ENCODE data around the gene SAXO2.
"Not testable (repeated sequence)": the region's sequence is repeated elsewhere in the genome, so short reads cannot be mapped to it uniquely, and the experiment has no call there.

SAXO2 gene

GRCh38 chr15:82262422-82263026 lies at the start of gene SAXO2, which contains the start of gene EFL1:
Gene SAXO2, plus strand, starts transcription at chr15:82262818. Its CDS starts 62 bp downstream, at chr15:82262880.
Gene EFL1, minus strand, starts transcription at chr15:82262734. Its CDS starts 956 bp downstream, at chr15:82261778.
- ATAC-seq: peak; percentile 97
- DNase-seq: peak; percentile 96

DNA sequence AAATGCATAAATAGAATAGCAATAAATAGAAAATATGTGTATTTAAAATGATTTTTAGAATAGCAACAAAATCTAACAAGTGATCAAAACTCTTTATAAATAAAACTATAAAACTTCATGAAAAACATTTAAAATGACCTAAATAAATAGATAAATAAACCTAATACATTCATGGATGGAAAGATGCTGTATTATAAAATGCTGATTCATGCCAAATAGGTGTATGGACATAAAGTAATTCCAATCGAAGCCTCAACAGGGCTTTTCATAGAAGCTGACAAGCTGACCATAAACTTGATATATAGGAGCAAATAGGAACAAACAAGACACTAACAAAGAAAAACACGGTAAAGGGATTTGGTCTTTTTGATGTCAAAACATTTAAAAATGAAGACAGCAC lies 46.5 kb upstream of the SAXO2 start:
- not testable (repeated sequence) for ATAC-seq, DNase-seq

DNA sequence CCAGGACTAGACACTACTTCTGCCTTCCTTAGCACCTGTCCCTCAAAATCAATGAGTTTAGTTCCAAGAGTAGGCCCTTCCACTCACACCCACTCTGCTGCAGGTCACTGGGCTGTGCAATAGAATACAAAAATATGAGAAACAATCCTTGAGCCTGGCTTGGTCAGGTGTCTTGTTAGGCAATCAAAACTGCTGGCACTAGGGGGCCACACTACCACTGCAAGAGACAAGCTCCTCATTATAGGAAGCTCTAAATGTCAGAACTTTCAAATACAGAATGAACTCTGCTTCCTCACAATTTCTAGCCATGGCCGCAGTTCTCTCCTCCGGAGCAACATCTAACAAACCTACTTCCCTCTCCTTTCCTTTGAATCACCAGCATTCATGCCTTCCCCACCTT lies 41.1 kb upstream of the SAXO2 start:
- ATAC-seq: not testable (repeated sequence)

DNA sequence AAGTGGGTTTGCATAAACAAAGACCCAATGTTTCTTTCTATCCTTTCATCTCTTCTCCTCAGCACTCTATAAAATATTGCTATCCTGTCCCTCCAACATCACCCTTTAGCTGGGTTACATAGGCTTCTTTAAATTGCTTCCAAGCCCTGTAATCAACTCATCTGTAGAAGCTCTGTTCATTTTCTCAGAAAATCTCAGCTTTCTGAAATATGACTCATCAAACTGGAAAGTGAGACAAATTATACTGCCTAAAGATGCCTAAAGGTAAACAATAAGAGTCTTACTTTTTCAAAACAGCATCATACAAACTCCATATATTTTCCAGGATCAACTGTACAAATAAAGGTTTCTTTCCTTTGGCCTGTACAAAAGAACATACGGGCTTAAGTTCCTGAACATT lies 33.9 kb upstream of the SAXO2 start:
- DNase-seq (no peak), ATAC-seq (no peak)

More for the DNA sequence above, 41.1 kb upstream of the SAXO2 start:
- peak; percentile 14 for DNase-seq

DNA sequence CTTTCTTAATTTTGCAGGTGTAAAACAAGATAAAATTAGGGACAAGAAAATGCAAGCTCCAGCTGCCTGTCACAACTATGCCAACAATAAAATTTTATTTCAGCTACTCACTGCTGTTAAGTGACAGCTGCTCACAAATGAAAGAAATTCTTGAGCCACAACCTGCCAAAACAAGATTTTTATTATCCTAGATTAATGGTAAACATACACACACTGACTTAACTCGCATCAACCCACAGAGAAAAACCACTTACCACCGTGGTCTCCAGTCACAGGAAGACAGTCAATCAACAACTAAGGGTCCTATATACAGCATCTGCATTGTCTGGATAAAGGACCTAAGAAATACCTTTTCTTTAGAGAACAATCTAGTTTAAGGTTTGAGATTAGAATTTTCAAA lies 31.4 kb upstream of the SAXO2 start:
- ATAC-seq (no peak), DNase-seq (no peak)

DNA sequence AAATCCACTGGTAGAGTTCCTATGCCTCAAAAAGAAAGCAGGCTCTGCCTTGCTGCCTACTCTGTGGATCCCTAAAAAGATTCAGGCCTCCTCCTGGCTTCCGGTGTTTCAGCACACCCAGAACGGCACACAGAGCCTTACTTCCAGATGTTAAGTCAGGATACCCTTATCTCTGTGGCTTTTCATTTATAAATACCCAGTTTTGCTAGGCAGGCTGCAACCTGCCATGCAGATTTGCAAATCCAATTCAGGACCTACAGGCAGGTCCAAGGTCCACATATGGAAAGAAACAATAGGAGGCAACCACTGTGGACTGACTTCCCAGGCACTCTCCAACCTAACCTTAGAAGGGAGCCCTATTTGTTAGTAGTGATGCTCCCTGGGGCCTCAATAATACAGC lies 30.8 kb upstream of the SAXO2 start:
- ATAC-seq: no peak
- no peak for DNase-seq

GRCh38 chr15:82237944-82238534 lies 24.6 kb upstream of the SAXO2 start:
- not testable (repeated sequence) for DNase-seq, ATAC-seq

GRCh38 chr15:82239685-82240391 lies 22.8 kb upstream of the SAXO2 start:
- ATAC-seq (no peak), DNase-seq (no peak)

- not testable (repeated sequence) for ATAC-seq, DNase-seq
These were observed 20.6 kb upstream of the SAXO2 start for GRCh38 chr15:82241836-82242499.

DNA sequence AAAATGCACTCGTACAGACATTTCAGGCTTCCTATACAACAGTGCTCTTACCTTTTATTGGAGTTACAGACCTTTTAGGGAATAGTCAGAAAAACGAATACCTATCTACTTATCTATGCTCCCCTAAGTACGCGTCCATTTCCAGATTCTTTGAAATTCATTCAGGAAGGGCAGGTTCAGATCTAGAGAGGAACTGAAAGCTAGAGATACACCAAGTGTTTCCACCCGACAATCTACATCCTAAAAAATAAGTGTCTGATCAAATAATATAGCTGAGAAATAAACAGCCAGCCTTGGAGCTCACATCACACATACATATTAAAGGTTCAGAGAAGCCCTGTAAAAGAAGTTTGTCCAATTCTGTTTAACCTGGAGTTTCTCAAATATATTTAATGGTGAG lies 19.0 kb upstream of the SAXO2 start:
- DNase-seq, ATAC-seq: not testable (repeated sequence)

DNA sequence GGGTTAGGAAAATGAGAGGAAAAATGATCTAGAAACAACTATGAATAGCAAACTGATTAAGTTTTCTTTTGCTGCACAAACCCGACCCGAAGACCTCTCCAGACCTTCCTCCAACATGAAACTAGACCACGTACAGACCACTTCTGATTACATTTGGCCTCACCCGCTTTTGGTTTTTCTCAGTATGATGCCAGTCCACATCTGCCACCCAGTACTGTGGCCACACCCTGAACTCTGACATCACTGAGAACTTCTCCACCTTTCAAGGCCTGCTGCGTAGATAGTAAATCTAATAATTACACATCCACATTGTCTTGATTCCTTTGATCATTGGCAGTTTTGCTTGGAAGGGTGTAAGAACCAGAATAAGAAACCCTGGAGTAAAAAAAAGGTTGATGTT lies 16.7 kb upstream of the SAXO2 start:
- not testable (repeated sequence) for ATAC-seq, DNase-seq

DNA sequence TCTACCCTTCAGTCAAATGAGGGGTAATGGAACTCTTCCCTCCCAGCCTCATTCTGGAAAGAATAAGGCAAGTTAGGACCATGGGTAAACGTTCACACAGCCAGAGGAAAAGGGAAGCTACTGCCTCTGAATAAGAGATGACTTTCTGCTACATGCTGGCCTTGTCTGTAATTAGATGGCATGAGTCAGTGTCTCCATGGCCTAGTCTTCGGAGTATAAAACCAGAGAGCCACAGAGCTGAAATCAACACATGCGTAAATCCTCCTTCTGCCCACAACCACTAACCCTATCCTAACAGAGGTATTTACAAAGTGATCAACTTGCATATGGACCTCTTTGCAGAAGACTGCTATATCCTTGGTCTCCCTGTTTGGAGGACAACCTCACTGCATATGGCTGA lies 14.4 kb upstream of the SAXO2 start:
- ATAC-seq, DNase-seq: not testable (repeated sequence)

DNA sequence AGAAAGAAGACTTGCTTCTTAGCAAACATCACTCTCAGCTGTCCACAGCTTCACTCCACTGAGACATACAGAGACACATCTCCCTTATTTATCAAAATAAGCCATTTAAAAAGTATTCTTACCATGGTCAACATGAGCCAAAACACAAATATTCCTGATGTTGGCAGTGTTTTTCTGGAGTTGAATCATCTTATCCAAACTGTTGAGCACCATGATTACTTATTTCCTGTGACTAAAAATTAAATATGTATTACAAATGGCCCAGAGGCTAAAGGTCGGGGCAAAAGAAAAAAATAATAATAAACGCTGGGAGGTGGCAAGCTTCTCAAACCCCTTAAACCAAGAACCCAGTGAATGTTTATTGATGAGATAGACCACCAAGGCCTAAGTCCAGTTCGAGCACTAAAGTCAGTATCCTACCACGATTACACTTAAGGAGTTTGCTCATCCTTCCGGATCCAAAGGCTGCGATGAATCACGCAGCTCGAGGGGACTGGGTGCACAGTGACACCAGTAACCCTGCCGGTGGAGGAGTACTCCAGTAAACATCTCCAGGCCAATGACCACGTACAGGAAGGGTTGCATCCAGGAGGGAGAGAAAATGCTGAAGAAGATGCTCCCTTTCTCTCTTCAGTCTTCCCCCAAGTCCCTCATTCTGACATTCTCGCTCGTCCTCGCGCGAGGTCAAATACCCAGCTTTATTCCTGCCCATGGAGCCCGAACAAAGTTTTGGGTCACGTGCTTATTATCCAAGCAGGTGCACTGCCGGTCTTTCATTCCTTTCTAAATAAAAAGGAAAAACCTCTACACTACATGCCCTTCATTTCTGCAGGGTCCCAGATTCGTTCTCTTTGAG lies 824 bp upstream of the SAXO2 start:
- ATAC-seq: peak; percentile 56
- peak; percentile 51 for DNase-seq

DNA sequence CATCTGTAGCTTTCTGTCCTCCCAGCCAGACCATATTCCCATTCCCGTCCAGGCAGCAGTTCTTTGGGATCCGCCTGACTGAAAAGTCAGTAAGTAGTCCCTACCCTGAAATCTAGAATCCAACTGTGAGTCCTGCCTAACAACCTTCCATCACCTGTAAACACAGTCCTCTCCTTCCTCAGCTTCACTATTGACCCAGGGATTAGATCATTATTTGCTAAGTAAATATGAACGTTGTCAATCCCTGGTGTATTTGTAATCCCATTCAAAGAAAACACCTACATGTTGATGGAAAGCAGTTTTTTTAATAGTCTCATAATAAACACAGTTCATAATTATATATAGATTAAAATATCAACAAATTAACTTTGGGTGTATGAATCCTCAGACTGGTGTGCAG lies 732 bp downstream of the SAXO2 start:
- ATAC-seq (no peak), DNase-seq (no peak)

DNA sequence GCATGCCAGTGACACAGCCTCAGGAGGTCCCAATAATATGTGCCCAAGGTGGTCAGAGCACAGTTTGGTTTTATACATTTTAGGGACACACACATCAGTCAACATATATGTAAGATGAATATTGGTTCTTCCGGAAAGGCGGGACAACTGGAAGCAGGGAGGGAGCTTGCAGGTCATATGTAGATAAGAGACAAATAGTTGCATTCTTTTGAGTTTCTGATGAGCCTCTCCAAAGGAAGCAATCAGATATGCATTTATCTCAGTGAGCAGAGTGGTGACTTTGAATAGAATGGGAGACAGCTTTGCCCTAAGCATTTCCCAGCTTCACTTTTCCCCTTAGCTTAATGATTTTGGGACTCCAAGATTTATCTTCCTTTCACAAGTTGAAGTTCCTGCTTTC lies 4.5 kb downstream of the SAXO2 start:
- DNase-seq, ATAC-seq: not testable (repeated sequence)

- not testable (repeated sequence) for ATAC-seq, DNase-seq
These were observed 5.8 kb downstream of the SAXO2 start for GRCh38 chr15:82268454-82268853.

- ATAC-seq (no peak), DNase-seq (no peak)
These were observed 9.5 kb downstream of the SAXO2 start for GRCh38 chr15:82272154-82272553.

DNA sequence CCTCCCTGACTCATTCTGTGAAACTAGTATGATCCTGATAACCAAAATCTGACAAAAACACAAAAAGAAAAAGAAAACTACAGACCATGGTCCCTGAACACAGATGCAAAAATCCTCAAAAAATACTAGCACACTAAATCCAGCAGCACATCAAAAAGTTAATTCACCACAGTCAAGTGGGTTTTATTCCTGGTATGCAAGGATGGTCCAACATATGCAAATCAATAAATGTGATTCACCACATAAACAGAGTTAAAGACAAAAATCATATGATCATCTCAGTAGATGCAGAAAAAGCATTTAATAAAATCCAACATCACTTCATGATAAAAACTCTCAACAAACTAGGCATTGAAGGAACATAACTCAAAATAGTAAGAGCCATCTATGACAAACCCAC lies 12.8 kb downstream of the SAXO2 start:
- ATAC-seq: no peak

DNA sequence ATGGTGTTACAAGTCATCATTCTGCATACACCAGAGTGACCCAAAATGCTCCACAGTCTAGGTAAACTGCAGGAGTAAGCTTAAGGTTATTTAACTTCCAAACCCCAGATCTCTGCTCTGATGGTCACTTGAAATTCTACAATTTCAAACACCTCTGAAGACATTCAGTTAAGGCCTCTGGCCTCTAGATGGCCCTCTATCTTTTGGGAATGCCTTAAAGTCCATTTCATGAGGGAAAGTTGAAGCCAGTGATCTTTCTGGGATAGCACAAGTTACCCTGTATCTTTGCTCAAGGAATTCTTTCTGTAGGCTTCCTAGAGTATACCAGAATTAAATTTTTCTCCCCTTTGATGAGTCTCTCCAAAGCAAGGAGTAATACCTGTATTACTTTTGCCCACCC lies 18.7 kb downstream of the SAXO2 start:
- not testable (repeated sequence) for ATAC-seq

More for the DNA sequence above, 12.8 kb downstream of the SAXO2 start:
- DNase-seq: no peak

DNA sequence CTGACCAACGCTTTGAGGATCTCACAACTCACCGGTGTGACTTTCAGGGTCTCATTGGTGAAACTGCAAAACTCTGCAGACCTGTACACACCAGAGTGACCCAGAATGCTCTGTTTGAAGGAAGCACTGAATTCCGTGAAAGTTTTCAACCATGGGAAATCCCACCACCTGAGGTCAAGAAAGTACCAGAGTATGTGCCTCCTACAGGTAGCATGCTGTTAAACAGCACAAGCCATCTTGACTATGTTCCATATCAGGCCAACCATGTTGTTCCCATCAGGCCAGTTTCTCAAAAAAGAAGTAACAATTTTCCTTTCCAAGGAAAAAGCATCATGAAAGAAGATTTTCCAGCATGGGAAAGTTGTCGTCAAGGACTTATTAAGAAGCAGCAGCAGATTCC lies 19.8 kb downstream of the SAXO2 start:
- not testable (repeated sequence) for ATAC-seq, DNase-seq

More for the DNA sequence above, 18.7 kb downstream of the SAXO2 start:
- not testable (repeated sequence) for DNase-seq

GRCh38 chr15:82284381-82284780 lies 21.8 kb downstream of the SAXO2 start:
- not testable (repeated sequence) for ATAC-seq, DNase-seq
